AG04450 (cell line): ENCODE results near the gene KIAA1217. TPM values are rescaled to one million over a fixed set of nuclear protein-coding genes. Genes with fewer than 3 reads are reported as not detected.

ENCODE experiments used
- CTCF ChIA-PET: fragments of 300-600, 350-600 bp; formaldehyde crosslinking; extraction: SDS; loops from one replicate; lab custom pipeline; 2022; ENCODE audit warnings: antibody characterized with exemption, inconsistent platforms; lab: Charles Lee
- POLR2A ChIA-PET: fragments of 350-600 bp; formaldehyde crosslinking; extraction: SDS; loops from one replicate; lab custom pipeline; 2021; ENCODE audit warnings: antibody characterized with exemption, inconsistent platforms; lab: Yijun Ruan, JAX
- DNase-seq: peaks from one replicate; pipeline ENCODE4 v3.0.0-alpha.2; 2011; ENCODE audit warnings: low read depth, low spot score
- H3K27ac ChIP-seq: one replicate; pipeline ENCODE4 v1.5.1; 2012; ENCODE audit warnings: low read depth, low read length, control low read depth
- H3K27me3 ChIP-seq: one replicate; pipeline ENCODE4 v1.6.0; 2012; ENCODE audit warnings: low read length; ENCODE audit not compliant: control insufficient read depth, insufficient read depth
- H3K4me3 ChIP-seq: 2 replicates; pipeline ENCODE4 v1.5.1; 2011; ENCODE audit warnings: mild to moderate bottlenecking, low read depth, low read length, control low read depth
- H3K9me3 ChIP-seq: 2 replicates; pipeline ENCODE4 v1.5.1; 2012; ENCODE audit warnings: low read length; ENCODE audit not compliant: control insufficient read depth, insufficient read depth
- CTCF ChIP-seq: IDR thresholded peaks from 2 replicates; pipeline ENCODE4 v1.5.1; 2011; ENCODE audit warnings: low read depth, low read length, control low read depth, inconsistent platforms
- polyA plus RNA-seq: library from polyadenylated mRNA; depleted of rRNA; stranded (reverse); fragments of >200 nt; gene quantifications from 2 replicates; pipeline ENCODE4 v1.2.3, GENCODE V29; 2011

The KIAA1217 gene
- polyA plus RNA-seq, 1 experiment: 5.4 TPM

GRCh38 chr10:24571870-24572450 lies 363.0 kb downstream of the KIAA1217 start:
- CTCF ChIA-PET: interaction anchor here (0.5 to 1.9 kb wide), 3 partner anchors 15 to 578 kb away, joined by 4 to 6 read pairs (median 5); no protein-coding TSS in a partner anchor
- DNase-seq: no peak
- no peak overlapping the region for H3K27ac ChIP-seq
- H3K9me3 ChIP-seq: no peaks in the 10 kb centered on the region
- H3K27me3 ChIP-seq: peaks cover 5% of the 10 kb centered on the region
- no peak for TF ChIP-seq CTCF
- no peak overlapping the region for H3K4me3 ChIP-seq
- POLR2A ChIA-PET: no interaction called here

GRCh38 chr10:24574161-24574560 lies 365.2 kb downstream of the KIAA1217 start:
- ChIA-PET POLR2A (interaction anchor here (0.5 kb wide), 1 partner anchor 151 kb away, joined by 3 read pairs; no protein-coding TSS in a partner anchor), CTCF (interaction anchor here (1.1 kb wide), 1 partner anchor 507 kb away, joined by 4 read pairs; no protein-coding TSS in a partner anchor)
- Histone ChIP-seq H3K9me3 (no peaks in the 10 kb centered on the region), H3K27ac (no peak overlapping the region), H3K27me3 (peaks cover 5% of the 10 kb centered on the region), H3K4me3 (no peak overlapping the region)
- no peak for TF ChIP-seq CTCF
- no peak for DNase-seq

- POLR2A ChIA-PET: interaction anchor here (0.5 kb wide), 1 partner anchor 151 kb away, joined by 3 read pairs; no protein-coding TSS in a partner anchor
- CTCF ChIA-PET: interaction anchor here (1.7 kb wide), 1 partner anchor 17 kb away, joined by 8 read pairs; no protein-coding TSS in a partner anchor
- no peak for TF ChIP-seq CTCF
Observed at GRCh38 chr10:24574578-24575155, 365.7 kb downstream of the KIAA1217 start.

GRCh38 chr10:24575481-24576002 lies 366.6 kb downstream of the KIAA1217 start:
- H3K27me3 ChIP-seq: peaks cover 5% of the 10 kb centered on the region
- no peak for DNase-seq
- ChIA-PET CTCF (interaction anchor here (1.7 kb wide), 1 partner anchor 18 kb away, joined by 8 read pairs; no protein-coding TSS in a partner anchor), POLR2A (no interaction called here)
- no peak overlapping the region for H3K27ac ChIP-seq
- no peak overlapping the region for H3K4me3 ChIP-seq
- no peaks in the 10 kb centered on the region for H3K9me3 ChIP-seq
- no peak for TF ChIP-seq CTCF

More at GRCh38 chr10:24574578-24575155, 365.7 kb downstream of the KIAA1217 start:
- H3K9me3 ChIP-seq: no peaks in the 10 kb centered on the region
- no peak overlapping the region for H3K27ac ChIP-seq
- peaks cover 5% of the 10 kb centered on the region for H3K27me3 ChIP-seq
- no peak for DNase-seq
- no peak overlapping the region for H3K4me3 ChIP-seq

- Histone ChIP-seq H3K9me3 (no peaks in the 10 kb centered on the region), H3K4me3 (no peak overlapping the region), H3K27me3 (no peaks in the 10 kb centered on the region), H3K27ac (no peak overlapping the region)
- TF ChIP-seq CTCF: no peak
- ChIA-PET POLR2A (no interaction called here), CTCF (interaction anchor here (1.0 to 2.5 kb wide), 2 partner anchors 22 to 502 kb away, joined by 3 to 10 read pairs; no protein-coding TSS in a partner anchor)
- DNase-seq: no peak
Observed at GRCh38 chr10:24579448-24579847, 370.5 kb downstream of the KIAA1217 start.
